ES-I3 (cell line): ENCODE measurements around the gene CCDC80.

ENCODE experiments used
- H3K36me3 ChIP-seq: 2 replicates; pipeline ENCODE4 v1.6.1; 2013; ENCODE audit warnings: mild to moderate bottlenecking, low read length, control low read depth, moderate library complexity; ENCODE audit not compliant: insufficient read depth
- H3K4me1 ChIP-seq: 2 replicates; pipeline ENCODE4 v1.6.1; 2013; ENCODE audit warnings: mild to moderate bottlenecking, control low read depth, low read length; ENCODE audit not compliant: insufficient read depth
- H3K9ac ChIP-seq: 2 replicates; pipeline ENCODE4 v1.6.1; 2013; ENCODE audit warnings: low read depth, mild to moderate bottlenecking, low read length, moderate library complexity
- H3K9me3 ChIP-seq: 2 replicates; pipeline ENCODE4 v1.6.1; 2013; ENCODE audit warnings: mild to moderate bottlenecking, low read length, moderate library complexity; ENCODE audit not compliant: control insufficient read depth, insufficient read depth

Gene CCDC80

DNA sequence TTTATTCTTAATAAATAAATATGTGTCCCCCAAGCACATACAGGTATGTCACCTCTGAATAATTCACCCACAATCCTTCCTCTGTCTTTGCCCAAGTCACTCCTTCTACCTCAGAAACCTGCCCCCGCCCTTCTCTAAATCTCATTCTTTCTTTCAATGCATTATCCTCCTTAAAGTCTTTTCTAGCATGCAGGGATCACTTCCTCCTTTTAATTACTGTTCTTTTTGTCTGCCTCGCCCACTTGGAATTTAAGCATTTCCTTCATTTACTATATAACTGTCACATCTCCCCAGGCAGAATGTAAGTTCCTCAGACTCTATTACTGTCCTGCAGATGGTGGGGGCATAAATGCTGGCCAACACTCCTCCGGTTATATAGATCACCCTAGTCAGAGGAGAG is 7.8 kb downstream of the CCDC80 start:
- no peaks in the 10 kb centered on the region for H3K9me3 ChIP-seq
- no peaks in the 10 kb centered on the region for H3K36me3 ChIP-seq
- no peak overlapping the region for H3K9ac ChIP-seq
- peaks cover 59% of the 10 kb centered on the region for H3K4me1 ChIP-seq

DNA sequence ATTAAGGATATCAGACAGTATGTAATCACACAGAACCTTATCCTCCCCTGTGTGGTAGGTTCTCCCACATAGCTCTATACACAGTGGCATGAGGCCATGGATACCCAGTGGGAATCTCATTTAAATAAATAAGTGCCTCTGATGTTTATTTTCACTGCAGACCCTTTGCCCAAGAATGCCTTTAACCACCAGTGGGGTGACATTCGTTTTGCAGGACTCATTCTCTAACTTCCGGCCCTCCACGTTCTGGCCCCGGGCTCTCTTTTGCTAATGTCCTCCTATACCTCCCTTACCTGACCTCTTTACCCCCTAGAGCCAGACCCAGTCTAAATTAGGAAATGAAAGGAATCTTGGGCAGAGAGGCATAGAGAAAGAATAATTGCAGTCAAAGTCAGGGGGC is 8.3 kb downstream of the CCDC80 start:
- H3K4me1 ChIP-seq, result peaks cover 59% of the 10 kb centered on the region
- no peaks in the 10 kb centered on the region for H3K36me3 ChIP-seq
- no peaks in the 10 kb centered on the region for H3K9me3 ChIP-seq
- H3K9ac ChIP-seq, result 0 out of 2 replicates have a peak overlapping the region, but pooled peaks have one; percentile 4

DNA sequence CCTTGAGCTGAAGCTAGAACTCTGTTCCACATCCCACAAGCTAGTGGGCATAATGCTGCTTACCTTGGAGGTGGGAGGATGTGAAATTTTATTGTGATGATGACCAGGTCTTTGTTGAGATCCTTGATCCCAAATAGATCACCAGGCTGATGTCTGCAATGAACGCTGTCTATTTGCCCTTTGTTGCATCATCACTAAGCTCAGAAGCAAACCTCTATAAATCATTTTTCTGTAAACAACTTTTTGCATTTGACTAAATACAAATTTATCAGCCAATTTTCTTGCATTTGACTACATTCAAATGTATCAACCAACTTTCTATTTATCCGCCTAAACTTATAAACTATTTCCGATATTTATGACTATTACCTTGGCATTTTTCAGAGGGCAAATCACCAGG is 9.7 kb downstream of the CCDC80 start:
- Histone ChIP-seq H3K4me1 (peaks cover 59% of the 10 kb centered on the region), H3K36me3 (no peaks in the 10 kb centered on the region), H3K9me3 (no peaks in the 10 kb centered on the region), H3K9ac (no peak overlapping the region)

DNA sequence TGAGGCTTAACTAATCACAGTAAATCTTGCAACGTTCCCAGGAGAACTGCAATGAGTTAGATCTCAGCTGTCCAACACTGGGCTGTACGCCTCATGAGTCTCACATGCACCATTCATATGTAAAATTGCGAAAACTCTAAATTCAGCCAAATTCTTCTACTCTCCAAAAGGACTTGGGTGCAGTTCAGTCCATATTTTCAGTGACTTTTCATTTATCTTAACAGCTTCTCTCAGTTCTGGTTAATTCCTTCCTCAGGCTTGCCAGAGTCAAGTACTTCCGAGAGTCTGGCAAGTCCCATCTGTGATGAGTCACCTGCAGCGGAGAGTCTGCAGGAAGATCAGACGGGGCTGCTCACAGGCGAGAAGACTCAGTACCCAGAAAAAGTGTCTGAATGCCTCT is 11.5 kb downstream of the CCDC80 start:
- Histone ChIP-seq H3K9ac (no peak overlapping the region), H3K4me1 (peaks cover 48% of the 10 kb centered on the region), H3K36me3 (no peaks in the 10 kb centered on the region), H3K9me3 (no peaks in the 10 kb centered on the region)

DNA sequence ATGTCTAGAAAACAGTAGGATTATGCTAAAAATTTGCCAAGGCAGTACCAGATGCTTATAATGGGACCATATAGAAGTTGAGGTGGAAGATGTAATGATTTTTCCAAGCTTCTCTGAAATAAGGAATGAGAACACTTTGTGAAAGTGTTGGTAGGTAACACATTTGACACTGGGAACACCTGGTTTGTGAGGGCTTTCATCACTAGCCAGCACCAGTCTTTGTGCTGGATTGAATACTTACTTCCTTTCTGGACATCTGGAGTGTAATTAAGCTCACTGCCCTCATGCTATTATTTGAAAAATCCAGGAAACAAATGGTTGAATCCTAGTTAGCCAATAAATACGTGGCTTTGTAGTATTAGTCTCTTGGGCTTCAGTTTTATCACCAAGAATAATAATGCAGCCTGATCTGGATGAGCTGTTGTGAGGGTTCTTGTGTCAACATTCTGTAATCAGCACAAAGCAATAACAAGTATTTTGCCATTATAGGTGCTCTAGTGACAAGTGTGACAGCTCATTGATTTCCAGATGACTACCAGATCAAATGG is 12.9 kb downstream of the CCDC80 start:
- no peak overlapping the region for H3K9ac ChIP-seq
- H3K36me3 ChIP-seq, result no peaks in the 10 kb centered on the region
- H3K4me1 ChIP-seq, result peaks cover 46% of the 10 kb centered on the region
- no peaks in the 10 kb centered on the region for H3K9me3 ChIP-seq

DNA sequence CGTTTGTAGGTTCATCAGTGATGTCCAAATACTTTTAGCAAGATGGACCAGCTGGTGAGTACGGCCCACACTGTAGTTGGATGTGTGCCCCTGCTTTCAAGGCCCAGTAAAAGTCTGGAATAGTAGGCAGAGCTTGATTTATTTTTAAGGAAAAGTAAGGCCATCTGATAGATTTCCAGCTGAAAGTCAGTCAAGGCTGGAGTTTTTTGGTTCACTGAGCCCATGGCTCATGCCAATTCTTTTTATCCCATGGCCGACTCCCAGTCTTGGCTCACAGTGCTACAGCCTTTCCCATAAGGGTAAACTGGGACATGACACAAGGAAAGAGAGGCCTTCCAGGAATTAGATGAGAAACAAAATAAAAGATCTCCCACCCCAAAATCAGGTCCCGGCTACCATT is 13.5 kb downstream of the CCDC80 start:
- Histone ChIP-seq H3K4me1 (peaks cover 44% of the 10 kb centered on the region), H3K9ac (no peak overlapping the region), H3K9me3 (no peaks in the 10 kb centered on the region), H3K36me3 (no peaks in the 10 kb centered on the region)

DNA sequence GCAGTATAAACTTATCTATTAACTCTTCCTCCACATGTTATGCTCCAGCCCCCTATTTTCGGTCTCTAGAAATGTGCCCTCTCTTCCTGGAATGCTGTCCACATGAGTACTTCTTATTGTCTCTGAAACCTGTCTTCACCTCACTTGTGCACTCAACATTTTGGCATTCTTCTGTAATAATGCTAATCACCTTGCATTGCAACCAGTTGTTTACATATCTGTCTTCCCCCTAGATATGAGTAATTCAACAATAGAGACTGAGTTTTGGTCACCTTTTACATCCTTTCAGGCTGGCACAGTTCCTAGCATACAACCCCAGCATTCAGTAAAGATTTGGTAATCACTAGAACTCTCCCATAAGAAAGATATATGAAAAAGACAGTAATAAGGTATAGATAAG is 17.2 kb downstream of the CCDC80 start:
- Histone ChIP-seq H3K36me3 (no peaks in the 10 kb centered on the region), H3K9ac (no peak overlapping the region), H3K9me3 (no peaks in the 10 kb centered on the region), H3K4me1 (peaks cover 15% of the 10 kb centered on the region)

DNA sequence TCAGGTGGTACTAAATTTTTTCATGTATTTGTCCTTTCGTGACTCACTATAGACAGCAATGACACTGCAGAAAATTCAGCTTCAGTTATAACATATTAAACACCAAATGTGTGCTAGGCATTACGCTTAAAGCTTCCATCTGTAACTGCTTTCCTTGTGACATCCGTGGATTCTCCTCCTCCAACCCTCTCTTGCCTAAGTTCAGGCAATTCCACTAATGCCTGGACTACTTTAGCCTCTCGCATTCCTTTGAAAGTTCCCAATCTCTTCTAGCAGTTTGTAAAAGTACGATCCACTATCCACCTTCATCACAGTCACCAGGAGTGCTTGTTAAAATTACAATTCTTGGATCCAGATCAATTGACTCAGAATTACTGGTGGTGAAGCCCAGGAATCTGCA is 17.7 kb downstream of the CCDC80 start:
- no peaks in the 10 kb centered on the region for H3K9me3 ChIP-seq
- no peaks in the 10 kb centered on the region for H3K36me3 ChIP-seq
- H3K9ac ChIP-seq, result no peak overlapping the region
- H3K4me1 ChIP-seq, result peaks cover 15% of the 10 kb centered on the region

DNA sequence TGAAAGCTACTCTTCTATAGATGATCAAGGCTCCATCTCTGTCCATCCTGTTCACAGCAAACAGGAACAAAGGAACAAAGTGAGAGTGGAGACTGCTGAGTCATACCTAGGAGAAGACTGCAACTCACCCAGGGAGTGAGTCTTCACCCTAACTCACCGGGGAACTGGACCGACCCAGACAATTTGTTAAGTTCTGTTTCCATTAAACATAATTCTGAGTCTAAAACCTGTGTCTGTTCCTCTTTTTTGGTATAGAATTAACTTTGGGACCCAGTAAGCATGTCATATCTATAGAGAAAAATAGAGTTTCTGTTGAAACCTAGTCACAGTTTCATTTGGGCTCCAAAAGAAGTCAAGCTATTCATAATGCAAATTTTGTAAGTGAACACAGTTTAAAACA is 21.6 kb downstream of the CCDC80 start:
- H3K4me1 ChIP-seq, result peaks cover 28% of the 10 kb centered on the region
- no peaks in the 10 kb centered on the region for H3K9me3 ChIP-seq
- no peak overlapping the region for H3K9ac ChIP-seq
- H3K36me3 ChIP-seq, result no peaks in the 10 kb centered on the region

DNA sequence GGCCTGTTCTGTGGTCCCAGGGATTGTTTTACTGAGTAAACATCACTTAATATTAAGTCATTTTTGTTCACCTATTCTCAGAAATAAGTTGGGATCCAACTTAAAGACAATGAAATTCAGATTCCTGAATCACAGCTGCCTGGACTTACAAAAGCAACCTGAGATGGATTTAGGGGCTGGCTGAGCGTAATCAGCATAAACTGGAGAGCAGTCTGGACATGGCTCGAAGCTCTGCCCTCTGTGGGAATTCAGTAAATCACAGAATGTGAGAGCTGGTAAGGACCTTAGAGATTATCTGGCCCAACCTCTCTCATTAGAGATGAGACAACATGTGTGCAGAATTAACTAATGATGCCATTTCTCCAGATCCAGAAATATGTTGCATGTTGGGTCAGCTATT is 23.7 kb downstream of the CCDC80 start:
- Histone ChIP-seq H3K9ac (no peak overlapping the region), H3K36me3 (no peaks in the 10 kb centered on the region), H3K4me1 (peaks cover 15% of the 10 kb centered on the region), H3K9me3 (no peaks in the 10 kb centered on the region)

DNA sequence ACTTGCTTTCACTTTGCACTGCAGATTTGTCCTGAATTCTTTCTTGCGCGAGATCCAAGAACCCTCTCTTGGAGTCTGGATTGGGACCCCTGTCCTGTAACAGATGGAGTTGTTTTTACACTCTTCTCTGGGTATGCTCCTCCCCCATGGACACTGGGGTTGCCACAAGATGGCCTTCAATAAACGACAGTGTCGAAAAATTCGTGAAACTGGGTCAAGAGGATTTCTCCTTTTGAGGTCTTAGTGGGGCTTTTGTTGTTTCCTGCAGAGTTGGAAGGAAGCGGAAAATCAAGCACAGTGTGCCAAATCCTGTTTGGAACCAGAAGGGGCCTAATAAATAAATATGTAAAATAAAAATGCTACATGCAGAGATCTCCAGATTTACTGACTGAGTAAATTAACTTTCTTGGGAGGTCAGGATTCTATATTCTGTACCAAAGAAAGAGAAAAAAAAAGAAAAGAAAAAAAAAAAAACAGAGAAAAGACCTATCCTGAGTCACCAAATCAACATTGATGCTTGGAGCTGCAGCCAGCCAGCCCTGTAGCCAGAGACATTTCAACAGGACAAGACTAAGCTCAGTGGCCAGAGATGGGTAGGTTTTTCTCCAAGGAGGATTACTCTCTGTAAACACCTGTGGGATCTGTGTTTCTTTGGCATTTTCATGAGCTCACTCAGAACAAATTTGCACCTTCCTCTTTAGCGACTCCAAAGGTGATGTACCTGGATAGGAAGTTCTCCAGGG is 24.8 kb downstream of the CCDC80 start:
- H3K9ac ChIP-seq, result no peak overlapping the region; the same call in 1 of the 2 replicates
- peaks cover 19% of the 10 kb centered on the region for H3K4me1 ChIP-seq
- H3K9me3 ChIP-seq, result no peaks in the 10 kb centered on the region
- H3K36me3 ChIP-seq, result no peaks in the 10 kb centered on the region

DNA sequence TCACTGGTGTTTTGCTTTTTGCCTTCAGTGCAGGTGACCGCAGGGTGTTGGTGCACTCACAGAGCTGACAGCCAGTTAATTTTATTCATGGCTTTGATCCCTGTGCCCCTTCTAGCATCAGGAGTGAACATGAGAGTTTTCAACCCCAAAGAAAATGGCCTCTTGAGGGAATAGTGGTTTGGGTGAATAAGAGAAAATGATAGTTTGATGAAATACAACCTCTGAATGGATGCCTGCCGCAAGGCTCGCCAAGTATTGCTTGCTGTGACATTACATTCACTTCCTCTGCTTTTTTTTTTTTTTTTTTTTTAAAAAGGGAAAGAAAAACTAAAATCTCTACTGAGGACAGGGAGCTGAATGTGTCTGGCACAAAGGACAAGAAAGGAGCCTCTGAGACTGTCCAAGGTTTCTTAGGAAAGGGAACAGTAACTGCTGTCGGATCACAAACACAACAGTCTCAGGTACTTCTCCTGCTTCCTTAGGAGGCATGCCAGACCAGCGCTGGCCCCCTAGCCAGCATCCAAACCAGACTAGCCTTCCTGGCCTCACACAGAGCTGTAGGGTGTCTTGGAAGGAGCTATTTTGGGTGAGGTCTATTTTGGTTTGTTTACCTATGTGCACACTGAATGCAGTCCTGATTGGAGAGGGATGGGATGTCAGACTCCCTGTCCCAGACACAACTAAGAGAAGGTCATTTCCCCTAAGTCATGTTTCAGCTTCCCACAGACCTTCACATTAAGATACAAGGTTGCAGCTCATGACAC is 29.0 kb downstream of the CCDC80 start:
- Histone ChIP-seq H3K9me3 (no peaks in the 10 kb centered on the region), H3K4me1 (peaks cover 17% of the 10 kb centered on the region), H3K9ac (no peak overlapping the region), H3K36me3 (no peaks in the 10 kb centered on the region)

DNA sequence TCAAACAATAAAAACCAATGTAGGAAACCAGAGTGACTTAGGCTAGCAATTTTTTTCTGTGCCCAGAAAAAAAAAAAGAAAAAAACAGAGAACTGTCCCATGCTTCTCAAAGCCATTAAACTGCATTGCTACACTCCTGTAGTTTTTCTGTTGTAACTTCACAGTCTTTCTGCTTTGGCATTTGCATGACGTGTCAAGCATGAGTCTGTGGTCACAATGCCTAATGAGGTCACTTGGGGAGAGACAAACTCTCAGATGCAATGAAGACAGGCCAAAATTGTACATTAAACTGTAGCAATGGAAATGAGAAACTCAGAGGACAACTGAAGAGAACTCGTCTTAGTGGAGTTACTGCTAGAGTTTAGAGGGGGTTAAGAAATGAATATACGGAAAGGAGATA is 30.8 kb downstream of the CCDC80 start:
- Histone ChIP-seq H3K9me3 (no peaks in the 10 kb centered on the region), H3K36me3 (no peaks in the 10 kb centered on the region)

DNA sequence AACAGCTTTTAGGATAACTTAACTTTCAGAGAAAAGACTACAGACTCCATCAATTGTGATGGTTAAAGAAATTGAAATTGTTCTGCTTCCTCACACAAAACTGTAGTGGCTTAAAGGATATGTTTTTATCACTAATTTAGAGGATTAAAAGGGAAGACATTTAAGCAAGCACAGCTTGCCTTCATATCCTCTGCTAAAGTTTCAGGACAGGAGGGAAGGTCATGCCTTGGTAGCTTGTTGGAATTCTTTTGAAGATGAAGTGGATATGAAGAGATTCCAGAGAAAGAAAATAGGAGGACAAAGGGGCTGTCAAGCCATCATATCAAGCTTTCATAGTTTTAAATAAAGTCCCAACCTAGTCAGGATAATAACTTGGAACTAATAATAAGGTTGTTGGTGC is 33.1 kb downstream of the CCDC80 start:
- Histone ChIP-seq H3K9ac (no peak overlapping the region), H3K36me3 (no peaks in the 10 kb centered on the region), H3K9me3 (no peaks in the 10 kb centered on the region), H3K4me1 (peaks cover 4% of the 10 kb centered on the region; the same call in 1 of the 2 replicates)

More for the DNA sequence above, 30.8 kb downstream of the CCDC80 start:
- Histone ChIP-seq H3K4me1 (peaks cover 4% of the 10 kb centered on the region; the same call in 1 of the 2 replicates), H3K9ac (no peak overlapping the region)

DNA sequence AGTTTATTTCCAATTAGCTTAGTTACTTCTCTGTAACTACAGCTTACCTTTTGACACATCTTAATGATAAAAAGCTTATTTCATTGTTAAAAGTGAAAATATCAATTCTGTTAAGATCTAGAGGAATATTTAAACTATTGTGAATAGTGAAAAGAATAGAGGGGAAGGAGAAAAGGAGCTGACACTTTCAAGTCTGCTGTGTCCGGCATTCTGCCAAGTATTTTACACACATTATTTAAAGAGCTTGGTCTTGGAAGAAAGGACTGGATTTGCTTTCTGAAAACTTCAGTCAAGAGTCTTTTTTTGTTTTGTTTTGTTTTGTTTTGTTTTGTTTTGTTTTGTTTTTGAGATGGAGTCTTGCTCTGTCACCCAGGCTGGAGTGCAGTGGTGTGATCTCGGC is 34.8 kb downstream of the CCDC80 start:
- no peak overlapping the region for H3K9ac ChIP-seq
- no peaks in the 10 kb centered on the region for H3K36me3 ChIP-seq
- H3K9me3 ChIP-seq, result no peaks in the 10 kb centered on the region
- no peaks in the 10 kb centered on the region for H3K4me1 ChIP-seq
